ENCODE data around the gene ARID5A.

ARID5A gene

GRCh38 chr2:96511851-96512250, 24.7 kb upstream of the ARID5A start:
- TF ChIP-seq GATA1 (IDR thresholded peaks at IDR 0.05; ENCODE audit: low read depth, low read length) (no peak), POLR2A (IDR thresholded peaks at IDR 0.05; ENCODE audit: low read length) (no peak)

DNA sequence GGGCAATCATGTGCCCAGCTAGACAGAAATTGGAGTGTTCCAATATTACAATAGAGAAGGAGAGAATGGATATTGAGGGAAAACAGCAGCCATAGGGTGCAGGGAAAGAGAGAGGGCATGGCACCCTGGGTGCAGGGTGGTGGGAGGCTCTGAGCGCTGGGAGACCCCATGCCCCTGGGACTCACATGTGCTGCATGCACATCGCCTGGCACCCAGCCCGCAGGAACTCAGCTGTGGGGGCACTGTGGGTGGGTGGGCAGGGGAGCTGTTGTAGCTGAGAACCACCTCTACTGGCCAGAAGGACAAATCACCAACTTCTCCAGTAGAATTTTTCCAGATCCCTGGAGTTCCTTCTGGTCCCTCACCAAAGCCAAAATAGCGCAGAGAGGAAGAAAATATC, 24.2 kb upstream of the ARID5A start:
- TF ChIP-seq POLR2A (IDR thresholded peaks at IDR 0.05; ENCODE audit: low read length): no peak
- no peak for TF ChIP-seq GATA1 (IDR thresholded peaks at IDR 0.05; ENCODE audit: low read depth, low read length)
- DNase-seq: no peak

More at GRCh38 chr2:96511851-96512250, 24.7 kb upstream of the ARID5A start:
- DNase-seq: no peak

DNA sequence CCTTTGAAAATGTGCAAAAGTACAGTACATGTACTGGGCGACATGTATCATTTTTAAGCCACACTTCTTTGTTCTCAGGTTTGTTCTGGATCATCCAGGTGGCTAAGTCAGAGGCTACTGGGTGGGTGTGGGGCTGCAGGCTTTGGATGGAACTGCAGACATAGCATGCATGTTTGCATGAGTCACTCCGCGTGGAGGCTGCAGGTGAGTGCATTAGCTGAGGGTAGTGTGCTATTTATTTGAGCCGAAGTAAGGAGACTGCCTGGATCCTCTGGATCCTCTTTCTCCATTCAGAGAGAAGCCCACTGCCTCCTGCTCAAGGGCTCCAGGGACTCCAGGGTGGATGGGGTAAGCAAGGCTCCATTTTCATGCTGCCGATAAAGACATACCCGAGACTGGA, 22.0 kb upstream of the ARID5A start:
- no peak for DNase-seq
- no peak for TF ChIP-seq POLR2A (IDR thresholded peaks at IDR 0.05; ENCODE audit: low read length)
- TF ChIP-seq GATA1 (IDR thresholded peaks at IDR 0.05; ENCODE audit: low read depth, low read length): no peak

GRCh38 chr2:96517079-96517478, 19.5 kb upstream of the ARID5A start:
- TF ChIP-seq POLR2A (IDR thresholded peaks at IDR 0.05; ENCODE audit: low read length): no peak
- no peak for TF ChIP-seq GATA1 (IDR thresholded peaks at IDR 0.05; ENCODE audit: low read depth, low read length)
- no peak for DNase-seq

DNA sequence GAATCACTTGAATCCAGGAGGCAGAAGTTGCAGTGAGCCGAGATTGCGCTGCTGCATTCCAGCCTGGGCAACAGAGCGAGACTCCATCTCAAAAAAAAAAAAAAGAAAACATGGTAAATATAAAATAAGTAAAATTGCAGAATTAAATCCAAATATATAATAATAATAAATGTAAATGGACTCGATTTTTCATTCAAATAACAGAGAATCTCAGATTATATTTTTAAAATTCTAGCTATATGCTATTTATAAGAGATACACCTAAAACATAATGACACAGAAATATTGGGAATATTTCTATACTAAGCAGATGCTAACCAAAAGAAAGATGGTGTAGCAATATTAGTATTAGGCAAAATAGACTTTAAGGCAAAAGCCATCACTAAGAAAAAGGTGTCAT, 16.3 kb upstream of the ARID5A start:
- DNase-seq: no peak
- TF ChIP-seq POLR2A (IDR thresholded peaks at IDR 0.05; ENCODE audit: low read length) (no peak), GATA1 (IDR thresholded peaks at IDR 0.05; ENCODE audit: low read depth, low read length) (no peak)

- TF ChIP-seq POLR2A (IDR thresholded peaks at IDR 0.05; ENCODE audit: low read length) (no peak), GATA1 (IDR thresholded peaks at IDR 0.05; ENCODE audit: low read depth, low read length) (no peak)
- DNase-seq: no peak
These were observed 15.9 kb upstream of the ARID5A start for GRCh38 chr2:96520697-96521096.

GRCh38 chr2:96521219-96521618, 15.3 kb upstream of the ARID5A start:
- no peak for DNase-seq
- TF ChIP-seq GATA1 (IDR thresholded peaks at IDR 0.05; ENCODE audit: low read depth, low read length): no peak
- TF ChIP-seq POLR2A (IDR thresholded peaks at IDR 0.05; ENCODE audit: low read length): no peak

DNA sequence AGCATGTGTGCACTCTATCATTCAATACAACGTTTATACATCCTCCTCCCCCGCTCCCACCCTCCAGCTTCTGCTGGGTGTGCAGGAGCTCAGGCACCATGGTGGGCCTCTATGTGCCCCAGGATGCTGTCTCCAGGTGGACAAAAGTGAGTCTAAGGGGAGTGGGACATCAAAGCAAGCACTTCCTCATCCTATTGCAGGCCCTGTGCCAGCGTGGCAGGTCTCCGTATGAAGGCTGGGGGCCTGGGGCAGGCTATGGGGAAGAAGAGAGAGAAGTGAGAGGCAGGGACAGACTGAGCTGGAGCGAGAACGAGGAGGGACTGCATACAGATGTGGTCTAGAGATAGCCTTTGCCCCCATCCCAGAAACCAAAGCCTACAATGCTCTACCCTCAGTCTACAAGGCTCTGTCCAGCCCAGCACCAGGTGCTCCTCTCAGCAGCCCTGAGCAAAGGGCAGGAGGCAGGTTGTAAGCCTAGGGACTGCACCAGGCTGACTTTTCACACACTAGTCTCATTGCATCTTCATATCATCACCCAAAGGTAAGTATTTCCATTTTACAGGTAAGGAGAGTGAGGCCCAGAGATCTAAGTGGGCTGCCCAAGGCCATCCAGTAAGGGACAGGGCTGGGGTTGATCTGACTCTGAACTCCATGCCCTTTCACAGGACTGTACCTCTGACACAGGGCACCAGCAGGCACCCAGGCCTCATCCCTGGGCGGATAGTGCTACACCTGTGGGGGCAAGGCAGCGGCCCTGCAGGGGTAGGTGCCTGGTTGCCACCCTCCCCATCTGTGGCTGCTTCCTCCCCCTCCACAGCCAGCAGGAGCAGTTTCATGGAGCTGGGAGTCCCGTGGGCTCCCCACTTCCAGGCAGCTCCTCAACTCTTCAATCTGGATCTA, 14.0 kb upstream of the ARID5A start:
- no peak for DNase-seq
- TF ChIP-seq POLR2A (IDR thresholded peaks at IDR 0.05; ENCODE audit: low read length): no peak
- no peak for TF ChIP-seq GATA1 (IDR thresholded peaks at IDR 0.05; ENCODE audit: low read depth, low read length)

- no peak for DNase-seq
- TF ChIP-seq GATA1 (IDR thresholded peaks at IDR 0.05; ENCODE audit: low read depth, low read length): no peak
- TF ChIP-seq POLR2A (IDR thresholded peaks at IDR 0.05; ENCODE audit: low read length): no peak
These were observed 12.7 kb upstream of the ARID5A start for GRCh38 chr2:96523659-96524481.

DNA sequence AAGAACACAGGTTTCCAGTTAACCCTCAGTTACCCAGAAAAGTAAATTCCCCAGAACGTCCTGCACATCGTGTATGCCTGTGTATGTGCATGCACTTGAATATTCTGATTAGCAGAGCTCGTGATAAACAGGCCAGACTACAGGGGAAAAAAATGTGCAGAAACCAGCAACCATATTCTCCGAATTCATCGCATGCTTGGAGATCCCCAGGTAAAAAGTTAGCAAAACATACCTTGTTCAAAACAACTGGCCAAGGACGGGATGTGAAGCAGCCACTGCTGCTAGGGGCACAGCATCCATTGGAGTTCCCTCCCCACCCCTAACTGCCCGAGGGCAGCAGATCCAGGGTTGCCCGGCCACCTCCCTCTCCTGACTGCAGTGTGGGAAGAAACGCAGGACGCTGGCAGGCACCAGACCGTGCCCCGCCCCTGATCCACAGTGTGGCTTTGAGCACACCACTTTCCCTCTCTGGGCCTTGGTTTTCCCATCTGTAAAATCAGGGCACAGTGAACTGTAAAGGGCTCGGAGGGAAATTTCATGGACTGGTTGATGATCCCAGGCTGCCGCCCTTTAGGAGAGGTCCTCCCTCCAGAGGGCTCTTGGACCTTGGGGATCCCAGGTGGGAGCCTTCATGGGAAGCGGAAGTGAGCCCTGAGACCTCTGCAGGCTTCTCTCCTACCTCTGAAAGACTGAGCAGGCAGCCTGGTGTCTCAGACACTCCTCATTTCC, 11.9 kb upstream of the ARID5A start:
- DNase-seq: no peak
- no peak for TF ChIP-seq GATA1 (IDR thresholded peaks at IDR 0.05; ENCODE audit: low read depth, low read length)
- TF ChIP-seq POLR2A (IDR thresholded peaks at IDR 0.05; ENCODE audit: low read length): no peak

- no peak for DNase-seq
- TF ChIP-seq POLR2A (IDR thresholded peaks at IDR 0.05; ENCODE audit: low read length): no peak
- TF ChIP-seq GATA1 (IDR thresholded peaks at IDR 0.05; ENCODE audit: low read depth, low read length): no peak
These were observed 11.4 kb upstream of the ARID5A start for GRCh38 chr2:96525211-96525507.

DNA sequence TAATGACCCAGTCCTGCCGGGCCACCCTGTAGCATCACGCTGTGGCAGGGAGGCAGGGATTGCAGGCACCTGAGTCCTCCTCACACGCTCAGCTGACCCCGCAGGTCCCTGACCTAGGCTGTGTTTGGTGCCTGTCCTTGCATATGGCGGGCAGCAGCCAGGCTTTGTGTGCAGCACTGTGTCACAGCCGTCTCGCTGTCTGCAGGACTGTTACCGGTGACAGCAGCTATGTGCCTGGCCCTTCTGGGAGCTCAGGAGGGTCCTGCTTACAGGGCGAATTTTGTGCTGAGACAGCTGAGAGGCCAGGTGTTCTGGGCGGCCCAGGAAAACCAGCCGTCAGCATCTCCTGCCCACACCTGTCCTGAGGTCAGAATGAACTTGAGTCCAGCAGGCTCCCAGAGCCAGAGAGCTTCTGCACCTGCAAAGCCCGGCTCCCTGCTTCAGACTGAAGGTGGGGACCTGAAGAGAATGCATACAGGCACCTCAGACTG, 10.4 kb upstream of the ARID5A start:
- DNase-seq: no peak
- TF ChIP-seq POLR2A (IDR thresholded peaks at IDR 0.05; ENCODE audit: low read length) (no peak), GATA1 (IDR thresholded peaks at IDR 0.05; ENCODE audit: low read depth, low read length) (no peak)

GRCh38 chr2:96526615-96527285, 9.8 kb upstream of the ARID5A start:
- TF ChIP-seq POLR2A (IDR thresholded peaks at IDR 0.05; ENCODE audit: low read length) (no peak), GATA1 (IDR thresholded peaks at IDR 0.05; ENCODE audit: low read depth, low read length) (no peak)
- DNase-seq: no peak
